ENCODE results near the gene IL2RA. TPM values are rescaled to one million over a fixed set of nuclear protein-coding genes. Genes with fewer than 3 reads are reported as not detected.

Gene IL2RA
- total RNA-seq, 1 donor from 2014 or later, result not detected

DNA sequence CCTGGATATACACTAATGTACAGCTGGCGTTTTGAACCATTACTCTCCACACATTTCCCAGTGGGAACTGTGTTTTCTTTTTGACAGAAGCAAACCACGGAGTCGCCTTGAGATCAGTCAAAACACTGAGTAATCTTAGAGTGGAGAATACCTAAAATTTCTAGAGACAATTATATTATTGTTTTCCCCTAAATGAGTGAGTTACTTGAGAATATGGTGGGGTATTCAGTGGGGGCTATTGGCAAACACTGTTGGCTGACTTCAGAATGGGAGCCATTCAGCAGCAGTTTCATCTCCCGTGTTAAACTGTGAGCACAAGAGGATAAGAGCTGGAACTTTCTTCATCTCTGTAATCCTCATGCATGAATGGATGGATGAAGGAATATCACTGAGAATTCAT, 6.2 kb downstream of the IL2RA start:
- H3K4me3 ChIP-seq (ENCODE audit: low read depth, low read length), result no peak overlapping the region
- H3K27me3 ChIP-seq (ENCODE audit: control insufficient read depth, insufficient read depth, low read length), result peaks cover 2% of the 10 kb centered on the region
- no peaks in the 10 kb centered on the region for H3K36me3 ChIP-seq (ENCODE audit: control insufficient read depth, insufficient read depth, low read length)
- no peak for DNase-seq (ENCODE audit: low read depth)
- TF ChIP-seq, protein P1, sequence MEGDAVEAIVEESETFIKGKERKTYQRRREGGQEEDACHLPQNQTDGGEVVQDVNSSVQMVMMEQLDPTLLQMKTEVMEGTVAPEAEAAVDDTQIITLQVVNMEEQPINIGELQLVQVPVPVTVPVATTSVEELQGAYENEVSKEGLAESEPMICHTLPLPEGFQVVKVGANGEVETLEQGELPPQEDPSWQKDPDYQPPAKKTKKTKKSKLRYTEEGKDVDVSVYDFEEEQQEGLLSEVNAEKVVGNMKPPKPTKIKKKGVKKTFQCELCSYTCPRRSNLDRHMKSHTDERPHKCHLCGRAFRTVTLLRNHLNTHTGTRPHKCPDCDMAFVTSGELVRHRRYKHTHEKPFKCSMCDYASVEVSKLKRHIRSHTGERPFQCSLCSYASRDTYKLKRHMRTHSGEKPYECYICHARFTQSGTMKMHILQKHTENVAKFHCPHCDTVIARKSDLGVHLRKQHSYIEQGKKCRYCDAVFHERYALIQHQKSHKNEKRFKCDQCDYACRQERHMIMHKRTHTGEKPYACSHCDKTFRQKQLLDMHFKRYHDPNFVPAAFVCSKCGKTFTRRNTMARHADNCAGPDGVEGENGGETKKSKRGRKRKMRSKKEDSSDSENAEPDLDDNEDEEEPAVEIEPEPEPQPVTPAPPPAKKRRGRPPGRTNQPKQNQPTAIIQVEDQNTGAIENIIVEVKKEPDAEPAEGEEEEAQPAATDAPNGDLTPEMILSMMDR (IDR thresholded peaks at IDR 0.05; ENCODE audit: insufficient read depth, low read length, poor library complexity, severe bottlenecking), result no peak

DNA sequence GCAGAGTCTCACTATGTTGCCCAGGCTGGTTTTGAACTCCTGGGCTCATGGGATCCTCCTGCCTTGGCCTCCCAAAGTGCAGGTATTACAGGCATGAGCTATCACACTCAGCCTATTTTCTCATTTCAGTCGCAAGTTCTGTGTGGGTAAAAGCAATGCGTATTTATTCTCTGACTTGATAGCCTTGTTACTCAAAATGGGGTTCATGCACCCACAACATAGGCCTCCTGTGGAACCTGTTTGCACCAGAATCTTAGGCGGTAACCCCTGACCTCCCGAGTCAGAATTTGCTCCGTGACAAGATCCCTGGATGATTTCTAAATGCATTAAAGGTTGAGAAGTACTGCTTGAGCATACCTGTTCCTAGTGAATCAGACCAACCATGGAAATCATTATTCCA, 7.3 kb downstream of the IL2RA start:
- TF ChIP-seq, protein P1 (IDR thresholded peaks at IDR 0.05; ENCODE audit: insufficient read depth, low read length, poor library complexity, severe bottlenecking), result no peak
- Histone ChIP-seq H3K36me3 (ENCODE audit: control insufficient read depth, insufficient read depth, low read length) (no peaks in the 10 kb centered on the region), H3K4me3 (ENCODE audit: low read depth, low read length) (no peak overlapping the region), H3K27me3 (ENCODE audit: control insufficient read depth, insufficient read depth, low read length) (peaks cover 3% of the 10 kb centered on the region)
- DNase-seq (ENCODE audit: low read depth), result no peak

DNA sequence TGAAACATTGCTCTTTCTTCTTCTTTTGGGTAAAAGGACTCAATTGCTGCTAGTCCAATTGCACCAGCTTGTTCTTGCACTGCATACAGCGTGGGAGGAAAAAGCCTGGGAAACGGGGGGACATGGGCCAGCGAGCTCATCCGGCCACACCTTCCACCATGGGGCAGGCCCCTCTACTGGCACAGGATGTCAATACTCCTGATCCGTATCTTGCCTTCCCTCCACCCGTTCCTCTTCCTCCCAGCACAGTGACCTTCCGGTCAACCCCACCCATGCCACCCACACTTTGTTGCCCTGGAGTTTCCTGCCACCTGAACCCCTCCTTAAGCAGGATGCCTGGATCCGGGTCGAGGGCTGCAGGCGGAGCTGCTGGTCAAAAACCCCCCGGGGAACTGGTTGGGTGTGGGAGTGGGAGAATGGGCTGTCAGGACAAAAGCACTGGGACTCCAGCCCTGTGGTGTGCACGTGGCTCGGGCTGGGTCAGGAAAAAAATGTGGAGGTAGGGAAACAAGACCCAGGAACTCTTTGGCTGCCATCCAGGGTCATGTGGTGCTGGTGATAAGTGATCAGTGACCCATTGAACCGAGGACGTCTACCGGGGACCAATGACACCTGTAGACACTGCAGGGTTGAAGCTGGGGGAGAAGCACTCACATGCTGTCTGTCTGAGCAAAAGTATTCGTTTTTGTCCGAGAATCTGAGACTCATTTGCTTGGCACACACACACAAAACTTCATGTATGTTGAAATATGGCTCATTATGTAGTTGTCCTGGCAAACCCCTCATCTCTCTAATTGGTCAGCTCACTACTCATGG, 8.1 kb downstream of the IL2RA start:
- TF ChIP-seq, protein P1 (IDR thresholded peaks at IDR 0.05; ENCODE audit: insufficient read depth, low read length, poor library complexity, severe bottlenecking), result no peak

DNA sequence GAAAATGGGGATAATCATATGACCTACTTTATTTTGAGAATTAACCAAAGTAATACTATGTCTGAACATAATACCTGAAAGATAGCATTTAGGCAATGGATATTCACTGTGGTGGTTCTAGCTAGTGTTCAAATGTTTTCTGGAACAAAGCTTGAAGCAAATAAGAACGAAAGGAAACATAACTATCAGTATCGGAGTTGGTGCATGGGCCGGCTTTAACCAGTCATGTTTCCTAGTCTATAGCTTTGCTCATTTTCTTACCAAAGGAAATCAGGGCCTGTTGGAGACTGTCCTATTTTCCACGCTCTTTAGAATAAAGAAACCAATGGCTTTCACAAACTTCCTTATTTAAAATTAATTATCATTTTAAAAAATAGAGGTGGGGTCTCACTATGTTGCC, 8.9 kb downstream of the IL2RA start:
- peaks cover 4% of the 10 kb centered on the region for H3K27me3 ChIP-seq (ENCODE audit: control insufficient read depth, insufficient read depth, low read length)
- DNase-seq (ENCODE audit: low read depth), result no peak
- TF ChIP-seq, protein P1 (IDR thresholded peaks at IDR 0.05; ENCODE audit: insufficient read depth, low read length, poor library complexity, severe bottlenecking), result no peak
- H3K4me3 ChIP-seq (ENCODE audit: low read depth, low read length), result no peak overlapping the region
- H3K36me3 ChIP-seq (ENCODE audit: control insufficient read depth, insufficient read depth, low read length), result no peaks in the 10 kb centered on the region

More for the DNA sequence above, 8.1 kb downstream of the IL2RA start:
- Histone ChIP-seq H3K4me3 (ENCODE audit: low read depth, low read length) (no peak overlapping the region), H3K36me3 (ENCODE audit: control insufficient read depth, insufficient read depth, low read length) (no peaks in the 10 kb centered on the region), H3K27me3 (ENCODE audit: control insufficient read depth, insufficient read depth, low read length) (peaks cover 5% of the 10 kb centered on the region)
- DNase-seq (ENCODE audit: low read depth), result no peak

DNA sequence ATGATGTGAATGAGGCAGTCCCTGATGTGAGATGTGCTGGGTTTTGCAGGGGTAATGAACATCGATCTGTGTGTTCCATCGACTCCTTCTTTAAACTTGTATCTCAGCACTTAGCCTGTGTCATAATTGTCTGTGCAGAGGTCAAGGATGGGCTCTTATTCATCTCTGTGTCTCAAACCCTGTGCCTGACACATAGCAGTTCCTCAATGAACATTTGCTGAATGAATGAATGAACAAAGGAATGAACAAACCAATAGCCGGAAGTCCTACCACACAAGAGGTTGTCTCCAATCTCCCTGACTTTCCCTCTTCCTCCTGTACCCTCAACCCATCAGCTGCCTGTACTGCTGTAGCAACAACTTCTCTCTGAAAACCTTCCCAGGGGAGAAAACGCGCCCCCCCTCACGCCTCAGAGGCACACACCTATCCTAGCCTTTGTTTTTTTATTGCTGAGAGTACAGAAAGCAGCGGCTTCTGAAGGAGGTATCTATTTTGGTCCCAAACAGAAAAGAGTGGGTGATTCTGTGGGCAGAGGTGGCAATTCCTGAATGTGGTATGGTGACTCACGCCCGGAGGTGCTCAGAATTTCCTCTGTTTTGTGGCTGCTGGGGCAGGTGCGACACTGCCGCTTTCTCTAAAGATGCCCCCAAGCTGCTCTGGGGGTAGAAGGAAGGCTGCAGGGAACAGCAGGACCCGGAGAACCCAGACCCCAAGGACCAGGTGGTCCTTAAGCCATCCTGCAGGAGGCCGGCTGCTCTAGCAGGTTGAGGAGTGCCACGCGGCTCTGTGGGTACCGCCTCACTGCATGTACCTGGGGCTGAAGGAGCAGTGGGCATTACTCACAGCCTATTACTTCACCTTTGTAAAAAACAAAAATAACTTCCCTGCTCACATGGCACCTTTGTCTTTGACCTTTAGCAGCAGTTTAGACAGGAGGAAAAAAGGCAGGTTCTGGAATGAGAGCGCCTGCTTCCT, 9.6 kb downstream of the IL2RA start:
- no peak for DNase-seq (ENCODE audit: low read depth)
- Histone ChIP-seq H3K4me3 (ENCODE audit: low read depth, low read length) (no peak overlapping the region), H3K36me3 (ENCODE audit: control insufficient read depth, insufficient read depth, low read length) (no peaks in the 10 kb centered on the region), H3K27me3 (ENCODE audit: control insufficient read depth, insufficient read depth, low read length) (peaks cover 4% of the 10 kb centered on the region)
- TF ChIP-seq, protein P1 (IDR thresholded peaks at IDR 0.05; ENCODE audit: insufficient read depth, low read length, poor library complexity, severe bottlenecking), result no peak
